Activated T-cell treated with anti-CD3 and anti-CD28 coated beads for 4 hours (primary cell): ENCODE data around the gene P4HB.

Source experiments
- DNase-seq: peaks from one replicate; pipeline ENCODE4 v3.0.0-alpha.2; 2020

Gene P4HB

DNA sequence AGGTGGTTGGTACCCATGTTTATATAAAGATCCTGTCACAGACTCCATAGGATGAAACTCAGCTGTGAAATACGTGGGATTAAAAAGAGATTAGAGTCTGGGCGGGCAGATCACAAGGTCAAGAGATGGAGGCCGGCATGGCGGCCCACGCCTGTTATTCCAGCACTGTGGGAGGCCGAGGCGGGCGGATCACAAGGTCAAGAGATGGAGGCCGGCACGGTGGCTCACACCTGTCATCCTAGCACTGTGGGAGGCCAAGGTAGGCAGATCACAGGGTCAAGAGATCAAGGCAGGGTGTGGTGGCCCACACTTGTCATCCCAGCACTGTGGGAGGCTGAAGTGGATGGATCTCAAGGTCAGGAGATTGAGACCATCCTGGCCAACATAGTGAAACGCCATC, 35.1 kb upstream of the P4HB start:
- DNase-seq = no peak

DNA sequence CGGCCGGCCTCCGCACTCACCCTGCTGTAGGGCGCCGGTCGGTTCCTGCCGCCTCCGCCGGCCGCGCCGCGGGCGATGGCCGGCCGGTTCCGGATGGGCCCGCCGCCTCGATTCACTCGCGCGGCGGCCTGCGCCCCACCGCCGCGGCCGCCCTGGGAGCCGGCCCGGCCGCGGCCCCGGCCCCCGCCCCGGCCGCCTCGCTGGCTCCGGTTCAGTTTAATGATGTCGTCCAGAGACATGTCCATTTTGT, 30.9 kb upstream of the P4HB start:
- no peak for DNase-seq

DNA sequence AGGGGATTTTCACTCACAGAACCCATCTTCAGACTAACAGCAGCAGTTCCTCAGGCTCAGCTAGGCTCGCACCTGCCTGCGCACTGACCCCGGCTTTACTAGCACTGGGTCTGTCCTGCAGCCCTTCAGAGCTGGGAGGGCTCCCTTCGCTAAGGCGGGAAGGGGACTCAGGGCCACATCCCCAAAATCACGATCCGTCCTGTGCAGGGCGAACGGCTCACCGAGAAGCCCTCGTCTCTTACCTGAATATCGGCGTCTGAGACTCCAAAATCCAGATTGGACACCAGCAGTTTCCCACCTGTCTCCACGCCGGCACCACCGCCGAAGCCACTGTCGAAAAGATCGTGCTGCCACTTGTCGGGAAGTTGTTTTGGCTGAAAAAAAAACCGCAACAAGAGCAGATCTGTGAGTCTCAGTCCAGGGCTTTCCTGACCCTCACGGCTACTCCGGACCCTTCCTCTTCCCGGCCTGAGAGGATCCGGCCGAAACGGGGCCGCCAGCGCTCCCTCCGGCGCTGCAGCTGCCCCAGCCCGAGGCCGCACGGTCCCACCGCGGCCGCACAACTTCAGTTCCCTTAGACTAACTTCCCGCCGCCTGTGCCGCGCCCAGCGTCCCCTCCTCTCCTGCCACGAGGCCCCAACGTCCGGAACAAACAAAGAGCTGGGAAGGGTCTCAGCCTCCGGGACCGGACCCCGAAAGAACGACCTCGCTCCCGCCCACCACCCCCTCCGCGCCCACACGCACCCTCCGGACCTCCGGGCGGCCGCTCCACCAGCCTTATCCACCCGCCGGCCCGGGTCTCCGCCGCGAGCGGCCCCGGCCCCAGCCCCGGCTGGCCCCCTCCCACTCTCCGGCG, 30.3 kb upstream of the P4HB start:
- no peak for DNase-seq

DNA sequence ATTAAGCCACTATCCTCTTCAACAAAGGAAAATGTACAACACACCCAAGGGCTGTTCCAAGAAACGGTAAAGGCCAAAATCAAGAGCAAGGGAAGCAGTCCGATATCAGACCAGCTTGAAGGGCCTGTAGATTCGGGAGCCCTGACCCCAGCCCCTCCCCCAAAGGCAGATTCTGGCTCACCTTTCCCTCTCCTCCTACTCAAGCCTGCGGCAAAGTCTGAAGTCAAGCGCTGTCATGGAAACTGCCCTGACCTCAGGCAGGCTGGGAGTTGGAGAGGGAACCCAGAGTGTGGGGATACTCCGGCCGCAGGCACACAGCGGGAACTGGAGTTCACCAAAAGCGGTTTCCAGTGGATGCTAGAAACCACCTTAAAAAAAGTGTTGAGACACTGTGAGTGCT, 29.3 kb upstream of the P4HB start:
- DNase-seq = no peak

DNA sequence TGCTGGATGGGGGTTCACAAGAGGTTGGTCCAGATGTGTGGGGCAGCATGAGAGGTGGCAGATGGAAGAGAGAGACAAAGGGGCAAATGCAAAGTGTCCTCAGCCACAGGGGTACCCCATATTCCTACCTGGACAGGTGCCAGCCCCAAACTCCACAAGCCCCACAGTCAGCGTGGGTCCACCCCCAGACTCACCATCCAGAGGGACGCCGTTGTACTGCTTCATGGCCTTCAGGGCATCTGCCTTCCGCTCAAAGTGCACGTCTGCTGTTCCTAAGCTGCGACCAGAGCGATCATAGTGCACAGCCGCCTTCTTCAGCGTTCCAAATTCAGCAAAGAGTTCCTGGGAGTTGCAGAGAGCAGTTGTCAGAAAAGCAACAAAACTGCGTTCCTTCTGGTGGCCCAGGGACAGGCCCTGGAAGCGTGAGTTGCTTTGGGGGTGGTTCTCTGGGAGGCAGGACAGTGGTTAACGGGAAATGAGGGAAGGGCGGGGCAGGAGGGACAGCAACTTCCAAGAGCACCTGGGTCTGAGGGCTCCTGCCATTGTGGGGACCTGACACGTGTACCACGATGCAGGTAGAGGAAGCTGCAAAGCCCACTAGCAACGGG, 28.8 kb upstream of the P4HB start:
- DNase-seq = no peak

DNA sequence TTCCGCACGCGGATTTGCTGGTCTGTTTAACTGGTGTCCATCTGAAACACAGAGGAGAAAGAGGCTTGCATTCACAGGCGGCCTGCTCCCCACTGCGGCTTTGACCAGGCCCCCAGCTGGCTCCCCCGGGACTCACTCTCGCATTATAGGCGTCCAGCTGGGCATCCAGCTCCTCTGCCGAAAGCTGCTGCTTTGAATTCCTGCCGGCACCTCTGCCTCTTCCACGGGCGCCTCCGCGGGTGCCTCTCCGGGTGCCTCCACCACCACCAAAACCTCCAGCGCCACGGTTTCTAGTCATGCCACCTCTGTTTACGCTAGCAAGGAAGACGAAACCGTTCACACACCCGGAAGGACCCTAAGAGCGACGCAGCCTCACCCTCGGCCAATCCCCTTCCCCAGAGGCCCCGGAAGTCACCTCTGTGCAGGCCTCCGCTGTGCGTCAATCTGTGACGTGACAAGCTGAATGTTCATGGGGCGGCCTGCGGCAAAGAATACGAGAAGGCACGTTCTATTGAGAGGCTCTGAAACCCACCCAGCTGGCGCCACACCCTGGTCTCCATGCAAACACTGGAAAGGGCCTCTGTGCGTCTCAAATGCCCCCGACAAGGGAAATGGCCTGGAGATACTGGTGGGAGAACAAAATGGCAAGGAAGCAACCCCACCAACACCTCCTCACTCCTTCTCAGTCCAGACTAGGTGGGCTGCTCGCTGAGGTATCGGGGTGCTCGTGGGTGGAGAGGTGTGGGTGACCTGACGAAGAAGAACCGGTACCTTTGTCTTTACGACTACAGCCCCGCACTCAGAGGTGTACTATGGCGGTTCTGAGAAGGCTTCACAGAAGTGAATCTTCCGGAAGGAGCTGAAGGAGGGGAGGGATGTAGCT, 28.0 kb upstream of the P4HB start:
- DNase-seq = no peak

DNA sequence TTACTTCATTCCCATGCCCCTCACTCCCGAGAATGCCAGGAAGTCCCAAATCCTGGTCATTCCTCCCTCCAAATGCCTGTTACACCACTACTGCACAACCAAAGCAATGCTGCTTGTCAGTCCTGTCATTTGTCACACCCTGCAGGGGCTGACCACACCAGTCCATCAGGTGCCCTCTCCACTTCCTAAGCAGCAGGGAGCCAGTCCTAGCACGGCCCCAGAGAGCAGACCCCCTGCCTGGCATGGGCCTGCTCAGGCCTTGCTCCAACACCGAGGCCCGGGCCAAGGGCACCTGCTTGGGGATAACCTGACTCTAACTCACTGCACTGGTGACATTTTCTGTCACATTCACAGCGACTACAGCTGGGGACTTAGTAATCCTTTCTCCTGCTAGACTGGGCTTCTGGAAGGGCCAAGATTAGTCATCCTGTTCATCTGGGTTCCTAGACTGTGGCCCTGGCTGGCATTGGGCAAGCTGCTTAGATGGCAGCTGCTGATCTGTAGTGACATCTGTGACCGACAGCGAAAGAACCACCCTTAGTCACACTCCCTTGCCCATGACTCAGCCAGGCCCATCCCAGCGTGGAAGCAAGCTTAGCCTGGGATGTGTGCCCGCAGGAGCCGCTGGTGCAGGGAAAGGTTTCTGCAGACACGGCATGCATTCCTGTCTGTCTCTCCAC, 25.7 kb upstream of the P4HB start:
- no peak for DNase-seq

DNA sequence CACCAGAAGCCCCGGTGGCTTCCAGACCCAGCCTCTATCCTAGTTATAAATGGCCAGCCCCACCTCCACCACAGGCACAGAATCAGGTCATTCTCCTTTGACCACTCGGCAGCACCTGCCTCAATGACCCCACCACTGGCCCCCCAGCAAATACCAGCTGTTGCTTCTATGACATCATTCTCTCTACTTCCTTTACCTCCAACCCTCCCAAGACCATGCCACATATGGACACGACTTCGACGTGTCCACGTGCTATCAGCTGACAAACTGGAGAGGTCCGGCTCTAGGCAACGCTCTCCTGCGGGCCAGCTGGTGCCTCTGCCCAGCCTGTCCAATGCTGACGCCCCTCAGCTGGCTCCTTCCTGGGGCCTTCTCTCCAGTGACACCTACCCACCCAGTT, 25.1 kb upstream of the P4HB start:
- no peak for DNase-seq

DNA sequence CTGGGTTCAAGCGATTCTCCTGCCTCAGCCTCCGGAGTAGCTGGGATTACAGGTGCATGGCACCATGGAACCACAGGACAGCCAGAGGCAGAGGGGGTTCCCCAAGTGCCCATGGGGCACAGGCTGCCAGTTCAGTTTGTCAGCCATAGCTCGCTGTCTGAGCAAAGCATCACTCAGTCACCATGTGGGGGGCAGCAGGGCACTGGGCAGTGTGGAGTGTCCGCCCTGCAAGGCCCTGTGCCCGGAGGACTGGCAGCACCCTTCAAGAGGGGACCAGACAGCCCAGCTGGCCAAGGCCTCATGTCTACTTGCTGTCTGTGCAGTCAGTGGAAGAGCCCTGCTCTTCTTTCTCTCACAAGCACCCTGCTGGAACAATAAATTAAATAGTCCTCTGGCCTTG, 24.6 kb upstream of the P4HB start:
- no peak for DNase-seq

DNA sequence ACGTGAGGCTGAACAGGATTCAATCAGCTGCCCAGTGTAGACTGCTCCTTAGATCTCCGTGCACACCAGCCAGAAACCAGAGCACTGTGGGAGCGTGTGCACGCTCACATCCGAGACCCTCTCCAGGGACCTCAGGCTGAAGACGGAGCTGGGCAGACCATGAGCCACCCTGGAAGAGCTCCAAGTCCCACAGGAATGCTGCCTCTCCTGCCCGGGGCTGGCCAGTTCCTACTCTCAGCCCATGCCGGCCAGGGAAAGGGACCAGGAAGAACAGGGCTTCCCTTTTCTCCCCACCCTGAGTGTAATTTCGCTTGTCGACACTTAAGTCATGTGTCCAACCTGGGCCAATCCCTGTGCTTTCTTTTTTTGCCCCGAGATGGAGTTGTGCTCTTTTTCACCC, 24.2 kb upstream of the P4HB start:
- DNase-seq = no peak

DNA sequence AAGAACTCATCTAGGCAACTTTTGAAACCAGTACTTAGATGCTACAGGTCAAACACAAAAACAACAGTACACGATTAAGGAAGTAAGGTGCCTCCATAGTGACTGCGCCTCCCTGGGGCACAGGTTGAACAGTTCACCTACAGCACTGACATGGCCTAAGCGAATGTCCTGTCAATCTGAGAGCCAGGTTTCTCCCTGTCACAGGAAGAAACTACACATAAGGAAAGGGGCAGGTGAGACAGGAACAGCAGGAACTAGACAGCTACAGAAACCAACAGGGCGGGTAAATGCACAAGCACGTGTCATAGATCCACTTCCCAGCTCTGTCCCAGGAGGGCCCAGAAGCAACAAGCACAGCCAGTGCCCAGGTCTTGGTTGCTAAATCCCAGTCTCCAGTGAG, 18.8 kb upstream of the P4HB start:
- no peak for DNase-seq

DNA sequence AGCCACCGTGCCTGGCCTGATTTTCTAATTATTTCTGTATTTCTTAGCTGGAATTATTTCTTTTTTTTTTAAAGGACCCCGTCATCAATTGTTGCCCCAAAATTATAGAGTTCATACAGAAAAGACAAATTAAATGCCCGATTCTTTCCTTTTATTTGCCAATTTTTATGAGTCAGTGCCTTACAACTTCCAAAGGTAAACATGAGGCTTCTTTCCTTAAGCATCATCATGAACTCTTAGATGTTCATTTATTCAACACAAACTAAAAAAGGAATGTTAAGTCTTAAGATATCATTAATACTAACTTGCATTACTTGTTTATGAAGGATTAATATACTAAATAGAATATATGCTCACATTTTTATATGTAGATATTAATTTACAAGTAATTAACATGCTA, 18.0 kb upstream of the P4HB start:
- no peak for DNase-seq

DNA sequence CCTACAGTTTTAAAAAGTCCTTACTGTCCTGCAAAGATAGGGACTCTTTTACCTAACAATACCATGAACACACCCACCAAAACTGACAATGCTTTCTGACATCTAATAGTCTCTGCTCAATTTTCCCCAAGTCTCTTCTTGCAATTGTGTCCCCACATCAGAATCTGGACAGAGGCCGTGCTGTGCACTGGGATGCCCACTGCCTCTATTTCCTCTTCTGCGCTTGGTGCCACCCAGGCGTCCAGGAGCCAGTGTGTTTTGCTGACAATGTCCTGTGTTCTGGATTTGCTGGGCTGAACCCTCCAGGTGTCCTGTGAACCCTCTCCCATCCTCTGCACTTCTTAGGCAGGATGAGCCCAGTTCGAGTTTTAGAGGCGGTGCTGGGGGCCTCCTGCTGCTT, 17.2 kb upstream of the P4HB start:
- DNase-seq = no peak

DNA sequence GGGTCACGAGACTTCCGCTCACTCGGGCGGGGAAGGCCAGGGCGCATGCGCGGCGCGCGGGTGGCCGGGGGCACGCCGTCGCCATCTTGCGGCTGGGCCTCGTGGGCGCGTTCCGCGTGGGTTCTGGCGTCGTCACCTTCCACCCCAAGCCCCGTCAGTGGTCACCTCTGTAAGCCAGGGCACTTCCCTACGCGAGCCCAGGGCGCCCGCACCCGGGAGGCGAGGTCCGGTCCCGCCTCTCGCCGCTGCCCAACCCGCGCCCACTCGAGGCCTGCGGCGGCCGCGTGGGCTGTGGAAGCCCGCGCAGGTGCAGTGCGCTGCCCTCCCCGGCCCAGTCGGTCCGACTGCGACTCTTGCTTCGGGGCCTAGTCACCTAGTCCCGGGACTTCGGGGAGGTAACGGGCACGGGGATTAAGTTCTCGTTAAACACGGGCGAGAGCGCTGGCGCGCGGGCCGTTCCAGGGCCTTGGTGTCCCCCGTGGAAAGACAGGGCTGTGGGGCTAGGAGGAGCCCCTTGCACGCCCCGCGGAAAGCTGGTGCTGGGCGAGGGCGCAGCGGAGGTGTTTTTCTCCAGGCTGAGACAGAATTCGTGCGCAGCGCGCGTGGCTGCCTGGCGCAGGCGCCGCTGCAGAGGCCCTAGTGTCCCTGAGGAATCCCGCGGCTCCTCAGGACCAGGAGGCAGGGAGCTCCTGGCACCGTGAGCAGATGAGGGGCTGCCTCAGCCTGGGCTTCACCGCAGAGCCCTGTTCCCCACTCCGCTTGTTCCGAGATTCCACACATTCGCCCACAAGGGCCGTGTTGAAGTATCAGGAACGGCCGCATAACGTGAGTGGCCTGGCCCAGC, 11.3 kb upstream of the P4HB start:
- peak; percentile 96 for DNase-seq

DNA sequence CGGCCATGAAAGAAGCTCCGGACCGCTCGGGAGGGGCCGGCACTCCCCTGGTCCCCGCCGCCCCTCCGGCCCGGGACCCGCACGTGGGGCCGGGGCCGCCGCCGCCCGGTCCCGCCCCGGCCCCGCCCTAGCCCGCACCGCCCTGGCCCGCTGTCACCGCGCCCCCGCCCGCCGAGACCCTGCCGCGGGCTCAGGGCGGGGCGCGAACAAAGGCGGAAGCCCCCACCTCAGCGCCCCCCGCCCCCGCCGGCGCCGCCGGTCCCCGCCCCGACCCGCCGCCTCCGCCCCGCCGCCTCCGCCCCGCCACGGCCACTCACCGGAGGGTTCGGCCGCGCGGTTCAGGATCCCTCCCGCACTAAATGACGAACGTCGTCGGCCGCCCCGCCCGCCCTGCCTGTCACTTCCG, 10.6 kb upstream of the P4HB start, which contains the start of gene ARHGDIA:
Gene ARHGDIA (minus strand): TSS at position 357 of the 406 bp plus-strand sequence. CDS start 1,407 bp downstream, outside the sequence.
- DNase-seq = no peak

DNA sequence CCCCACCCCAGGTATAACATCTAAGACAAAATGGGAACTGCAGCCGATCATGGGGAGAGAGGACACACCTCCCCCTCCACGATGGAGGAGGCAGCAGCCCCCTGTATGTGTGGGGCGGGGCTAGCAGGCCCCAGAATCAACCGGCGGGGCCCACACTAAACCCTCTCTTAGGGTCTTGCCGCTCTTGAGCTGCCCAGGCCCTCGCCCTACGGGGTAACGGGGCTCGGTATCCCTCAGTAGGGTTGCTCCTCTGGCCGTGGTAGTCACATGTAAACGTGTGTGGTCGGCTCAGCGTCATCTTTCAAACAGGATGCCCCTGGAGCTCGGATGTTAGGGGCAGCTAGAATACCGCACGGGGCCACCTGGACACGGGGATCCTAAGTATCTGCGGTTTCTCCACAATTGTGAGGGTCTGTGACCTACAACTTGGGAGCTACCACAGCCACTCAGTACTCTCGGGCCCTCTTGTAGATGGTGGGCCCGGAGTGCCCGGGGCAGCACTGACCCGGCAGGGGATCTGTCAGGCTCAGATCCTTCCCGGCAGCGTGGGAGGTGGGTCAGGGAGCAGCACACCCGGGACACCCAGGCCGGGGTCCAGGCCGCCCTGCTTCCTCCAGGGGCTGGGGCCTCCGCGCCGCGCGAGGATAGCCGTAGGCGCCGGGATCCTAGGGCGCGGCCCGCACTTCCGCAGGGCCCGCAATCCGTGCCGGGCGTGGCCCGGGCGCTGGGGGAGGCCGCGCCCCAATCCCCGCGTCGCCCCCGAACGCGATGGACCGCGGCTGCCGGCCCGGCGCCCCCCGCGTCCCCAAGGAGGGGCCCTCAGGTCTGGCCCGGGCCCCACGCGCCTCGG, 10.0 kb upstream of the P4HB start:
- no peak for DNase-seq

DNA sequence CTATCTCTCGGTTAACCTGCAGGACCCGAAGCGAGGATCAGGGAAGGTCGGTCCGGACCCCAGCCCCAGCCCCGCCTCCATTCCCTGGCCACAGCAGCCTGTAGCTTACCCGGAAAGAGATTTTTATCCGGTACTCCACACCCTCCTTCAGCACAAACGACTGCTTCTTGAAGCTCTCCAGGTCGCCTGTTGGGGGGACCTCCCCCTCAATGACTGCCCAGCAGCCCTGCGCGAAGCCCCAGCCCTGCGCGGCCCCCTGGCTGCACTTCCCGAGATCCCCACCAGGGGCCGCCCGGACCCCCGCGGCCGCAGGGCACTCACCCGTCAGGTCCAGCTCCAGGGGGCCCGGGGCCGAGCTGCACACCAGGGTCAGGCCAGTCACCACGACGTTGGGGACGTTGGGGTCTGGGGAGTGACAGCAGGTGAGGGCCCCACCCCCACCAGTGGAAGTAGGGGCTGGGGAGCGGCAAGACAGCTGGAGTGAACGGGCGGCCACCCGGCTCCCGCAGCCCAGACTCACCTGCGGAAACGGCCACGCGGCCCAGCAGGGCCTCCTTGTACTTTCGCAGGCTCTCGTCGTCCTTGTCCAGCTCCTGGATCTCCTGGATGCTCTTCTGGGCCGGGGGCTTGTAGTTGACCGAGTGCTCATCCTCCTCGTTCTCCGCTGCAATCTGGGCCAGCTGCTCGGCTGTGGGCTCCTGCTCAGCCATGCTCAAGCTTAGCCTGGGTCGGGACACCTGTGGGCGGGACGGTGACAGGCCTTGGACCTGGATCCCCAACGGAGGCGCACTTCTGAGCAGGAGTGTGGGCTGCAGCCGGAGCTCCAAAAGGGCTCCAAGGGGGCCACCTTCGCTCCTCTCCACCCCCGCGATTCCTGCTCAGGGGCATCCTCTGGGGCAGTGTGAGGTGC, 9.1 kb upstream of the P4HB start:
- no peak for DNase-seq

DNA sequence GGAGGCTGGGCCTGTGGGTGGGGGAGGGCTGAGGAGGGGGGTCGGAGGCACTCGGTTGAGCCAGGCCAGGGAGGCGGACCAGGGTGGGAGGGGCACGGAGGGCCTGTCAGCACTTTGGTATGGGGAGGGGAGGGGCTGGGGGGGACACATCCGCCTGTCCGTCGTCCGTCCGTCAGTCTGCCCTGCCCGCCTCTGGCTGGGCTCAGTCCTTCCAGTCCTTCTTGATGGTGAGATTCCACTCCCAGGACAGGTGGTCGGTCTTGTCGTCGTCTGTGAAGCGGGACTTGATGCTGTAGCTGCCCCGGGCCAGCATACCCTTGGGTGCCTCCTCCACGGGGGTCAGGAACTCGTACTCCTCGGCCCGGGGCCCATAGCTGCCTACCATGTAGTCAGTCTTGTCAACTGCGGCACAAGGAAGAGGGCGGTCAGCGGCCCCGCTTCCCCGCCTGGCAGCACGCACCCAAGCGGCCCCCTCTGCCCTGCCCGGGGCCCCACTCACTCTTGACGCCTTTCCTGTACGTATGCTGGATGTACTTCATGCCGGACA, 8.4 kb upstream of the P4HB start:
- DNase-seq = no peak

DNA sequence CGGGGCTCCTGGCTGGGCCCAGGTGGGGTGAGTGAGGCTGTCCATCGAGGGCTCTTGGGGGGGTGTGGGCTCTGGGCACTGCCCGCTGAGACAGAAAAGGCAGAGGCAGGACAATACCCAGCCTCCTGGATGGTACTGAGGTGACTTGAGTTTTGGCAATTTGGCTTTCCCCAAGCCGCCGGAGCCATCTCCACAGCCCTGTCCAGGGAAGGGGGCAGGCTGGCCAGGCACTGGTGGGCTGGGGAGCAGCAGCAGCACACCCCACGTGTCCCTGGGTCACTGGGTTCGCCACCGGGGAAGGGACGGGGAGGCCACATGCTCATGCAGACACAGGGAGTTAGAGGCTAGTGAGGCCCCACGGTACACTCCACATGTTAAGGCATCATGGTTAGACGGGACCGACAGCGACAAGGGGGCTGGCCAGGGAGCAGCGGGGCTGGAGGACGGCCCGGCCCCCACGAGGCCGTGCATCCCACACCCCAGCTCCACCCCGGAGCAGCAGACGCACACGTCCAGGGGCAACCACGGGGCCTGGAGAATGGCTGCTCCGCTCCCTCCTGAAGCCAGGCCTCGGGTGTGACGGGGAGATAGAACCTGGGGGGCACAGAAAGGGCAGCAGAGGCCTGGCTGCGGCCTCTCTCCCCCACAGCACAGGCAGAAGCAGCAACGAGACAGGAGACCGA, 7.8 kb upstream of the P4HB start:
- no peak for DNase-seq
